Lower leg skin (tissue), 3 donors: ENCODE data around the gene CCL17.
"Not testable (repeated sequence)": the region's sequence is repeated elsewhere in the genome, so short reads cannot be mapped to it uniquely, and the experiment has no call there.

Source experiments
- POLR2A ChIP-seq, 2 donors: fragments of 450-650 bp; IDR thresholded peaks; one replicate each; pipeline ENCODE4 v1.6.1; 2016 to 2017; ENCODE audit warnings: antibody characterized with exemption in 2 of 2, mild to moderate bottlenecking in 1 of 2, moderate library complexity in 1 of 2
- TF ChIP-seq, protein P1 (sequence below), 3 donors: fragments of 450-650 bp; IDR thresholded peaks; one replicate each; pipeline ENCODE4 v1.5.1; 2016; ENCODE audit warnings: antibody characterized with exemption in 3 of 3, mild to moderate bottlenecking in 3 of 3, moderate library complexity in 2 of 3

DNA sequence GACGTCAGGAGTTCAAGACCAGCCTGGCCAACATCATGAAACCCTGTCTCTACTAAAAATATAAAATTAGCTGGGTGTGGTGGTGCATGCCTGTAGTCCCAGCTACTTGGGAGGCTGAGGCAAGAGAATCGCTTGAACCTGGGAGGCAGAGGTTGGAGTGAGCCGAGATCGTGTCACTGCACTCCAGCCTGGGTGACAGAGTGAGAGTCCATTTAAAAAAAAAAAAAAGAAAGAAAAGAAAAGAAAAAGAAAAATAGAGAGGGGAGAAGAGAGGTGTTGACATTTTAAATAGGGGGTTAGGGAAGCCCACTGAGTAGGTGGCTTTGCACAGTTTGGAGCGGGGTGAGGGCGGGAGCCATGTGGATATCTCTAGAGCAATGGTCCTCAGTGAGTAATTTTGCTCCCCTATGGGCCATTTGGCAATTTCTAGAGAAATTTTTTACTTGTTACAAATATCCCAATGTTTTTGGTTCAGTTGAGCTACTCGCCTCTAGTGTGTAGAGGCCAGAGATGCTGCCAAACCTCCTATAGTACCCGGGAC is 29.6 kb upstream of the CCL17 start:
- TF ChIP-seq, protein P1, sequence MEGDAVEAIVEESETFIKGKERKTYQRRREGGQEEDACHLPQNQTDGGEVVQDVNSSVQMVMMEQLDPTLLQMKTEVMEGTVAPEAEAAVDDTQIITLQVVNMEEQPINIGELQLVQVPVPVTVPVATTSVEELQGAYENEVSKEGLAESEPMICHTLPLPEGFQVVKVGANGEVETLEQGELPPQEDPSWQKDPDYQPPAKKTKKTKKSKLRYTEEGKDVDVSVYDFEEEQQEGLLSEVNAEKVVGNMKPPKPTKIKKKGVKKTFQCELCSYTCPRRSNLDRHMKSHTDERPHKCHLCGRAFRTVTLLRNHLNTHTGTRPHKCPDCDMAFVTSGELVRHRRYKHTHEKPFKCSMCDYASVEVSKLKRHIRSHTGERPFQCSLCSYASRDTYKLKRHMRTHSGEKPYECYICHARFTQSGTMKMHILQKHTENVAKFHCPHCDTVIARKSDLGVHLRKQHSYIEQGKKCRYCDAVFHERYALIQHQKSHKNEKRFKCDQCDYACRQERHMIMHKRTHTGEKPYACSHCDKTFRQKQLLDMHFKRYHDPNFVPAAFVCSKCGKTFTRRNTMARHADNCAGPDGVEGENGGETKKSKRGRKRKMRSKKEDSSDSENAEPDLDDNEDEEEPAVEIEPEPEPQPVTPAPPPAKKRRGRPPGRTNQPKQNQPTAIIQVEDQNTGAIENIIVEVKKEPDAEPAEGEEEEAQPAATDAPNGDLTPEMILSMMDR (IDR thresholded peaks at IDR 0.05), result not testable (repeated sequence)
- TF ChIP-seq POLR2A (IDR thresholded peaks at IDR 0.05), result not testable (repeated sequence)
